HCT116 (cell line): ENCODE measurements around the gene MIF. TPM values are rescaled to one million over a fixed set of nuclear protein-coding genes. Genes with fewer than 3 reads are reported as not detected.
A peak's percentile ranks its signal among the peaks of the same experiment; 100 is the strongest.
"Not testable (repeated sequence)": the region's sequence is repeated elsewhere in the genome, so short reads cannot be mapped to it uniquely, and the experiment has no call there.

Experiments used
- ATAC-seq: fragments of 200-7000 bp; cut with Tn5 transposase; 2 replicates; pipeline ENCODE4 v1.9.1; 2020; ENCODE audit warnings: mild to moderate bottlenecking, moderate library complexity
- BruUV-seq: library from RNA; stranded (reverse); fragments of 400-500 nt; replicated peaks from 2 replicates; lab custom pipeline; 2021; lab: Mats Ljungman, UMichigan
- CTCF ChIA-PET: fragments of 300-600 bp; sonication (Branson Sonifier 250); formaldehyde crosslinking; loops from one replicate; lab custom pipeline; 2021; ENCODE audit warnings: antibody characterized with exemption; lab: Charles Lee
- POLR2A ChIA-PET: fragments of 300-600, 350-600 bp; sonication (Branson Sonifier 250); formaldehyde crosslinking; loops from one replicate; lab custom pipeline; 2021; ENCODE audit warnings: antibody characterized with exemption; lab: Charles Lee
- RAD21 ChIA-PET, 2 experiments: fragments of 300-600 bp; sonication (Branson Sonifier 250); formaldehyde crosslinking; loops; one replicate each; lab custom pipeline; 2023; ENCODE audit warnings: low total read pairs in 2 of 2; ENCODE audit not compliant: uncharacterized antibody in 2 of 2, unreplicated experiment in 2 of 2, low non-redundant PET in 1 of 2; lab: Charles Lee
- DNase-seq: peaks from one replicate; pipeline ENCODE4 v3.0.0-alpha.2; 2010; ENCODE audit warnings: low read depth, low spot score
- H2AFZ ChIP-seq: fragments of 200-600 bp; shearing (Covaris generic), sonication (generic); 2 replicates; pipeline ENCODE4 v1.6.1; 2017; ENCODE audit warnings: low read depth, mixed run types, mixed read lengths, antibody characterized with exemption, low read length; ENCODE audit not compliant: poor library complexity, severe bottlenecking
- H3K27ac ChIP-seq: 2 replicates; pipeline ENCODE4 v1.5.1; 2012; ENCODE audit warnings: low read depth, low read length
- H3K27me3 ChIP-seq: fragments of 200-600 bp; sonication (generic); 2 replicates; pipeline ENCODE4 v1.6.1; 2016; ENCODE audit warnings: mixed run types, low read length, mixed read lengths; ENCODE audit not compliant: insufficient read depth
- H3K36me3 ChIP-seq, 2 experiments: fragments of 200-500 bp in 1 of 2; fragments of 200-600 bp in 1 of 2; sonication (Bioruptor generic) in 1 of 2; sonication (generic) in 1 of 2; 2 replicates each; pipeline versions ENCODE4 v1.5.1 to v1.6.1; 2014 to 2016; ENCODE audit warnings: low read length in 2 of 2, inconsistent platforms in 1 of 2, mixed read lengths in 1 of 2, mixed run types in 1 of 2; ENCODE audit not compliant: insufficient read depth in 2 of 2, control insufficient read depth in 1 of 2
- H3K4me1 ChIP-seq, 2 experiments: fragments of 200-600 bp in 1 of 2; sonication (generic) in 1 of 2; 2 replicates each; pipeline versions ENCODE4 v1.5.1 to v1.6.1; 2012 to 2017; ENCODE audit warnings: low read length in 2 of 2, inconsistent platforms in 1 of 2, mild to moderate bottlenecking in 1 of 2, mixed read lengths in 1 of 2, mixed run types in 1 of 2, moderate library complexity in 1 of 2; ENCODE audit not compliant: insufficient read depth in 2 of 2, control insufficient read depth in 1 of 2
- H3K4me2 ChIP-seq: fragments of 200-600 bp; sonication (generic); 2 replicates; pipeline ENCODE4 v1.6.1; 2017; ENCODE audit warnings: mixed run types, low read length, mixed read lengths
- H3K4me3 ChIP-seq, 2 experiments: fragments of 200-600 bp in 1 of 2; sonication (generic) in 1 of 2; replicated peaks in 1 of 2; 2 replicates each; pipeline ENCODE4 v1.5.1; 2011 to 2016; ENCODE audit warnings: low read length in 2 of 2, control low read depth in 1 of 2, low read depth in 1 of 2, mild to moderate bottlenecking in 1 of 2, mixed read lengths in 1 of 2, mixed run types in 1 of 2
- H3K79me2 ChIP-seq: fragments of 200-600 bp; sonication (generic); 2 replicates; pipeline ENCODE4 v1.6.1; 2017; ENCODE audit warnings: mild to moderate bottlenecking, mixed run types, low read length, moderate library complexity, mixed read lengths; ENCODE audit not compliant: insufficient read depth
- H3K9ac ChIP-seq: fragments of 200-600 bp; sonication (generic); 2 replicates; pipeline ENCODE4 v1.6.1; 2016; ENCODE audit warnings: low read length, mixed read lengths
- H3K9me2 ChIP-seq: fragments of 200-600 bp; sonication (generic), shearing (Covaris generic); 2 replicates; pipeline ENCODE4 v1.6.1; 2017; ENCODE audit warnings: mixed run types, mild to moderate bottlenecking, moderate library complexity; ENCODE audit not compliant: insufficient read depth
- H3K9me3 ChIP-seq, 2 experiments: fragments of 200-500 bp in 1 of 2; fragments of 200-600 bp in 1 of 2; sonication (Bioruptor generic) in 1 of 2; sonication (generic) in 1 of 2; 2 replicates each; pipeline ENCODE4 v1.6.1; 2014 to 2017; ENCODE audit warnings: low read length in 2 of 2, mixed read lengths in 2 of 2, inconsistent platforms in 1 of 2, low read depth in 1 of 2, mild to moderate bottlenecking in 1 of 2, mixed run types in 1 of 2, moderate library complexity in 1 of 2; ENCODE audit not compliant: control insufficient read depth in 1 of 2, insufficient read depth in 1 of 2
- H4K20me1 ChIP-seq: fragments of 200-600 bp; sonication (generic), shearing (Covaris generic); 2 replicates; pipeline ENCODE4 v1.6.1; 2017; ENCODE audit warnings: mixed run types, mild to moderate bottlenecking, moderate library complexity; ENCODE audit not compliant: insufficient read depth
- CBX3 ChIP-seq: IDR thresholded peaks from 2 replicates; pipeline ENCODE4 v1.6.1; 2012; ENCODE audit warnings: low read depth
- CEBPB ChIP-seq: IDR thresholded peaks from 2 replicates; pipeline ENCODE4 v1.6.1; 2012; ENCODE audit warnings: low read depth
- EZH2phosphoT487 ChIP-seq: fragments of 200-600 bp; IDR thresholded peaks from 2 replicates; pipeline ENCODE4 v1.6.1; 2018; ENCODE audit warnings: antibody characterized with exemption, borderline replicate concordance
- POLR2A ChIP-seq: IDR thresholded peaks from 2 replicates; pipeline ENCODE4 v1.7.0; 2011; ENCODE audit warnings: borderline replicate concordance; ENCODE audit not compliant: insufficient read depth, insufficient read length; ENCODE audit errors: extremely low read depth
- RAD21 ChIP-seq: IDR thresholded peaks from 2 replicates; pipeline ENCODE4 v1.6.1; 2012; ENCODE audit warnings: low read depth, mild to moderate bottlenecking
- SIN3A ChIP-seq: IDR thresholded peaks from 2 replicates; pipeline ENCODE4 v1.6.1; 2012; ENCODE audit warnings: low read depth
- SP1 ChIP-seq: IDR thresholded peaks from 2 replicates; pipeline ENCODE4 v1.6.1; 2012; ENCODE audit warnings: low read depth
- YY1 ChIP-seq: IDR thresholded peaks from 2 replicates; pipeline ENCODE4 v1.6.1; 2011; ENCODE audit warnings: low read length, low read depth, moderate library complexity, mild to moderate bottlenecking; ENCODE audit not compliant: insufficient replicate concordance; ENCODE audit errors: extremely low read depth
- ZBTB33 ChIP-seq: IDR thresholded peaks from 2 replicates; pipeline ENCODE4 v1.6.1; 2011; ENCODE audit warnings: mild to moderate bottlenecking, low read length, moderate library complexity; ENCODE audit not compliant: insufficient replicate concordance; ENCODE audit errors: extremely low read depth
- intact Hi-C: fragments of 100-400 bp; cut with micrococcal nuclease; formaldehyde crosslinking; loops from 2 replicates; pipeline ENCODE4 v1.10.0; 2022
- total RNA-seq: library from RNA; stranded (reverse); gene quantifications from one replicate; pipeline ENCODE4 v1.2.1, GENCODE V29; 2021; ENCODE audit not compliant: unreplicated experiment
- TF ChIP-seq, protein P1 (sequence below), 3 experiments: fragments of 200-600 bp in 1 of 3; sonication (generic) in 1 of 3; IDR thresholded peaks in 2 of 3; conservative IDR thresholded peaks in 1 of 3; 2 replicates each; pipeline ENCODE4 v1.5.1; 2012 to 2017; ENCODE audit warnings: low read depth in 2 of 3, low read length in 2 of 3, antibody characterized with exemption in 1 of 3, borderline replicate concordance in 1 of 3, control low read depth in 1 of 3, mild to moderate bottlenecking in 1 of 3, mixed read lengths in 1 of 3, mixed run types in 1 of 3, moderate library complexity in 1 of 3; ENCODE audit not compliant: insufficient read depth in 1 of 3

The MIF gene
- total RNA-seq, 1 experiment from 2014 or later = 1,511 TPM

GRCh38 chr22:23860187-23860586 is 34.0 kb upstream of the MIF start:
- H3K9me3 ChIP-seq, H3K27me3 ChIP-seq, H3K27ac ChIP-seq, H3K9ac ChIP-seq, POLR2A ChIA-PET, H3K9me2 ChIP-seq, BruUV-seq, H3K36me3 ChIP-seq, RAD21 ChIA-PET, DNase-seq, H3K4me3 ChIP-seq, H2AFZ ChIP-seq, ATAC-seq, H3K4me2 ChIP-seq, H3K79me2 ChIP-seq, H4K20me1 ChIP-seq: not testable (repeated sequence)
- intact Hi-C loops = loop anchor here (5.0 kb wide), 1 partner anchor 97 kb away; no protein-coding TSS in a partner anchor
- peaks cover 4 to 13% of the 10 kb centered on the region in 2 experiments; a peak in 2 of 4 replicates for H3K4me1 ChIP-seq
- CTCF ChIA-PET = interaction anchor here (1.2 to 3.4 kb wide), 2 partner anchors 9 to 11 kb away, joined by 3 to 44 read pairs; no protein-coding TSS in a partner anchor

- Histone ChIP-seq H3K9me2 (no peaks in the 10 kb centered on the region), H4K20me1 (no peaks in the 10 kb centered on the region), H3K9me3 (no peaks in the 10 kb centered on the region), H3K36me3 (no peaks in the 10 kb centered on the region), H3K4me1 (peaks cover 4 to 10% of the 10 kb centered on the region in 2 experiments; a peak in 2 of 4 replicates), H2AFZ (no peak overlapping the region), H3K27ac (no peak overlapping the region), H3K4me2 (no peak overlapping the region), H3K27me3 (no peaks in the 10 kb centered on the region)
- intact Hi-C loops = loop anchor here (5.0 kb wide), 1 partner anchor 95 kb away; no protein-coding TSS in a partner anchor
- DNase-seq = peak; percentile 32
- peak; percentile 59 for ATAC-seq
- ChIA-PET CTCF (interaction anchor here (0.8 to 1.2 kb wide), 3 partner anchors 32 to 94 kb away, joined by 3 to 6 read pairs (median 5); partner anchors contain the start of gene MIF), POLR2A (interaction anchor here (0.7 to 1.5 kb wide), 2 partner anchors 32 to 720 kb away, joined by 3 read pairs; partner anchors contain the start of gene MIF)
- no peak for TF ChIP-seq ZBTB33
- no peak for TF ChIP-seq YY1
- no peak for TF ChIP-seq SIN3A
- TF ChIP-seq EZH2phosphoT487 = no peak
- no peak for TF ChIP-seq CEBPB
- no peak for TF ChIP-seq SP1
- TF ChIP-seq CBX3 = no peak
- TF ChIP-seq, protein P1, sequence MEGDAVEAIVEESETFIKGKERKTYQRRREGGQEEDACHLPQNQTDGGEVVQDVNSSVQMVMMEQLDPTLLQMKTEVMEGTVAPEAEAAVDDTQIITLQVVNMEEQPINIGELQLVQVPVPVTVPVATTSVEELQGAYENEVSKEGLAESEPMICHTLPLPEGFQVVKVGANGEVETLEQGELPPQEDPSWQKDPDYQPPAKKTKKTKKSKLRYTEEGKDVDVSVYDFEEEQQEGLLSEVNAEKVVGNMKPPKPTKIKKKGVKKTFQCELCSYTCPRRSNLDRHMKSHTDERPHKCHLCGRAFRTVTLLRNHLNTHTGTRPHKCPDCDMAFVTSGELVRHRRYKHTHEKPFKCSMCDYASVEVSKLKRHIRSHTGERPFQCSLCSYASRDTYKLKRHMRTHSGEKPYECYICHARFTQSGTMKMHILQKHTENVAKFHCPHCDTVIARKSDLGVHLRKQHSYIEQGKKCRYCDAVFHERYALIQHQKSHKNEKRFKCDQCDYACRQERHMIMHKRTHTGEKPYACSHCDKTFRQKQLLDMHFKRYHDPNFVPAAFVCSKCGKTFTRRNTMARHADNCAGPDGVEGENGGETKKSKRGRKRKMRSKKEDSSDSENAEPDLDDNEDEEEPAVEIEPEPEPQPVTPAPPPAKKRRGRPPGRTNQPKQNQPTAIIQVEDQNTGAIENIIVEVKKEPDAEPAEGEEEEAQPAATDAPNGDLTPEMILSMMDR (IDR thresholded peaks at IDR 0.05 in 2 of 3, conservative IDR thresholded peaks at IDR 0.05 in 1 of 3; ENCODE audit: borderline replicate concordance in 1 of 3, insufficient read depth in 1 of 3, low read depth in 2 of 3, low read length in 2 of 3) = peak; percentile 60 to 80 (median 80); a peak in 5 of 6 replicates
- TF ChIP-seq RAD21 = peak; percentile 76
- no peak for TF ChIP-seq POLR2A
- TF ChIP-seq, all 23 proteins: peak for 2
- Histone ChIP-seq H3K4me3 (no peak overlapping the region), H3K9ac (no peak overlapping the region), H3K79me2 (no peaks in the 10 kb centered on the region)
- RAD21 ChIA-PET = interaction anchor here (1.0 to 1.4 kb wide), 2 partner anchors 26 to 94 kb away, joined by 3 read pairs; no protein-coding TSS in a partner anchor
- no TSS peak for BruUV-seq
Measured at GRCh38 chr22:23862103-23862502, 32.1 kb upstream of the MIF start.
